K562 (cell line): Measurements from ENCODE around the gene CACNA1I. TPM values are rescaled to one million over a fixed set of nuclear protein-coding genes. Genes with fewer than 3 reads are reported as not detected.

Experiments
- E2F8 ChIP-seq: fragments of 450-650 bp; IDR thresholded peaks from 2 replicates; pipeline ENCODE4 v1.7.1; 2018; ENCODE audit warnings: mild to moderate bottlenecking, low read depth; ENCODE audit not compliant: partially characterized antibody
- MED1 ChIP-seq: sonication (generic); formaldehyde crosslinking; IDR thresholded peaks from 2 replicates; pipeline ENCODE4 v1.8.1; 2023; ENCODE audit warnings: missing genetic modification reagents, borderline replicate concordance
- RBM17 ChIP-seq: fragments of 200-400 bp; formaldehyde crosslinking; IDR thresholded peaks from 2 replicates; pipeline ENCODE4 v1.6.1; 2017; ENCODE audit warnings: low read depth, mild to moderate bottlenecking, low read length, borderline replicate concordance
- SIN3A ChIP-seq, 2 experiments: fragments of 150-350 bp in 1 of 2; IDR thresholded peaks; 2 replicates each; pipeline ENCODE4 v1.6.1; 2011 to 2016; ENCODE audit warnings: borderline replicate concordance in 2 of 2, low read depth in 2 of 2, low read length in 2 of 2, mild to moderate bottlenecking in 2 of 2, moderate library complexity in 2 of 2; ENCODE audit not compliant: control insufficient read depth in 1 of 2
- SPI1 ChIP-seq: IDR thresholded peaks from 2 replicates; pipeline ENCODE4 v1.6.1; 2011; ENCODE audit warnings: low read depth, low read length, control low read depth, borderline replicate concordance
- TFAP4 ChIP-seq: sonication (generic); formaldehyde crosslinking; IDR thresholded peaks from 2 replicates; pipeline ENCODE4 v1.8.0; 2022; ENCODE audit warnings: missing genetic modification reagents, mild to moderate bottlenecking, moderate library complexity, borderline replicate concordance
- TGIF2 ChIP-seq: sonication (generic); formaldehyde crosslinking; IDR thresholded peaks from 2 replicates; pipeline ENCODE4 v1.8.1; 2022; ENCODE audit warnings: mild to moderate bottlenecking, missing genetic modification reagents, moderate library complexity
- ZBTB40 ChIP-seq, 2 experiments: fragments of 450-650 bp in 1 of 2; sonication (generic) in 1 of 2; formaldehyde crosslinking in 1 of 2; IDR thresholded peaks; 2 replicates each; pipeline versions ENCODE4 v1.7.1 to v1.9.0; 2016 to 2022; ENCODE audit warnings: inconsistent platforms in 1 of 2, mild to moderate bottlenecking in 1 of 2, missing genetic modification reagents in 1 of 2
- ZEB2 ChIP-seq: fragments of 450-650 bp; IDR thresholded peaks from 2 replicates; pipeline ENCODE4 v1.6.1; 2016
- ZNF280B ChIP-seq: fragments of 250-450 bp; sonication (Bioruptor Pico); IDR thresholded peaks from 2 replicates; pipeline ENCODE4 v1.5.1; 2021; ENCODE audit warnings: mild to moderate bottlenecking
- ZSCAN29 ChIP-seq: fragments of 450-650 bp; IDR thresholded peaks from 2 replicates; pipeline ENCODE4 v1.6.1; 2017
- polyA plus RNA-seq, 8 experiments: library from polyadenylated mRNA; depleted of rRNA in 4 of 8; stranded (reverse) in 5 of 8; unstranded in 3 of 8; fragments of >200 nt; fragmentation: Nextera tagmentation in 2 of 8; fragmentation: Illumina TruSeq in 1 of 8; extraction: Ambion mirVana in 2 of 8; extraction: Trizol in 1 of 8; gene quantifications; 2 replicates each; pipeline versions ENCODE4 v1.2.1 to v1.2.3, GENCODE V29; 2011 to 2014; ENCODE audit warnings: inconsistent platforms in 1 of 8, missing spikeins in 1 of 8
- total RNA-seq, 7 experiments: library from RNA; depleted of rRNA in 6 of 7; stranded (reverse); fragments of >200 nt in 6 of 7; fragmentation: Illumina TruSeq in 2 of 7; extraction: Trizol in 2 of 7; gene quantifications; 2 replicates each; pipeline versions ENCODE4 v1.2.1 to v1.2.3, GENCODE V29; 2011 to 2021; ENCODE audit warnings: low replicate concordance in 1 of 7

CACNA1I gene
- total and polyA plus RNA-seq, 9 of the 15 experiments (the other 6 are each of a cell fraction or from before 2014, with no cell fraction given): 0.01 to 0.79 (median 0.32) TPM; not detected in 1

- TF ChIP-seq TFAP4 (CRISPR knock-in tag): peak; percentile 88
- TF ChIP-seq ZNF280B (CRISPR knock-in tag): no peak
- no peak for TF ChIP-seq RBM17
- no peak for TF ChIP-seq TGIF2 (CRISPR knock-in tag)
- peak; percentile 51; the same call in 1 of the 2 replicates for TF ChIP-seq ZBTB40 (IDR thresholded peaks at IDR 0.05)
- no peak for TF ChIP-seq ZBTB40 (CRISPR knock-in tag; IDR thresholded peaks at IDR 0.05)
- TF ChIP-seq ZSCAN29: peak; percentile 73; the same call in 1 of the 2 replicates
- TF ChIP-seq ZEB2: peak; percentile 30; the same call in 1 of the 2 replicates
- TF ChIP-seq SIN3A (IDR thresholded peaks at IDR 0.05; ENCODE audit: borderline replicate concordance in 2 of 2, control insufficient read depth in 1 of 2, low read depth in 2 of 2, low read length in 2 of 2): peak in 1 of 2 experiments; percentile 70; a peak in 1 of 4 replicates
- peak; percentile 32; the same call in 1 of the 2 replicates for TF ChIP-seq SPI1
- peak; percentile 26 for TF ChIP-seq E2F8
- no peak for TF ChIP-seq MED1 (CRISPR knock-in tag)
Observed at GRCh38 chr22:39528681-39529486, 41.7 kb upstream of the CACNA1I start (continued).
